AG04450 (cell line): ENCODE data around the gene OVCA2. TPM values are rescaled to one million over a fixed set of nuclear protein-coding genes. Genes with fewer than 3 reads are reported as not detected.

ENCODE experiments used
- CTCF ChIA-PET: fragments of 300-600, 350-600 bp; formaldehyde crosslinking; extraction: SDS; loops from one replicate; lab custom pipeline; 2022; ENCODE audit warnings: antibody characterized with exemption, inconsistent platforms; lab: Charles Lee
- POLR2A ChIA-PET: fragments of 350-600 bp; formaldehyde crosslinking; extraction: SDS; loops from one replicate; lab custom pipeline; 2021; ENCODE audit warnings: antibody characterized with exemption, inconsistent platforms; lab: Yijun Ruan, JAX
- DNase-seq: peaks from one replicate; pipeline ENCODE4 v3.0.0-alpha.2; 2011; ENCODE audit warnings: low read depth, low spot score
- H3K27ac ChIP-seq: one replicate; pipeline ENCODE4 v1.5.1; 2012; ENCODE audit warnings: low read depth, low read length, control low read depth
- H3K27me3 ChIP-seq: one replicate; pipeline ENCODE4 v1.6.0; 2012; ENCODE audit warnings: low read length; ENCODE audit not compliant: control insufficient read depth, insufficient read depth
- H3K4me3 ChIP-seq: 2 replicates; pipeline ENCODE4 v1.5.1; 2011; ENCODE audit warnings: mild to moderate bottlenecking, low read depth, low read length, control low read depth
- H3K9me3 ChIP-seq: 2 replicates; pipeline ENCODE4 v1.5.1; 2012; ENCODE audit warnings: low read length; ENCODE audit not compliant: control insufficient read depth, insufficient read depth
- polyA plus RNA-seq: library from polyadenylated mRNA; depleted of rRNA; stranded (reverse); fragments of >200 nt; gene quantifications from 2 replicates; pipeline ENCODE4 v1.2.3, GENCODE V29; 2011
- TF ChIP-seq, protein P1 (sequence below): IDR thresholded peaks from 2 replicates; pipeline ENCODE4 v1.5.1; 2011; ENCODE audit warnings: low read depth, low read length, control low read depth, inconsistent platforms

OVCA2 gene
- polyA plus RNA-seq, 1 experiment, result 38.0 TPM

- Histone ChIP-seq H3K27me3 (peaks cover 9% of the 10 kb centered on the region), H3K27ac (no peak overlapping the region), H3K9me3 (peaks cover 4% of the 10 kb centered on the region; the same call in 1 of the 2 replicates), H3K4me3 (peak overlapping the region; percentile 96)
- TF ChIP-seq, protein P1, sequence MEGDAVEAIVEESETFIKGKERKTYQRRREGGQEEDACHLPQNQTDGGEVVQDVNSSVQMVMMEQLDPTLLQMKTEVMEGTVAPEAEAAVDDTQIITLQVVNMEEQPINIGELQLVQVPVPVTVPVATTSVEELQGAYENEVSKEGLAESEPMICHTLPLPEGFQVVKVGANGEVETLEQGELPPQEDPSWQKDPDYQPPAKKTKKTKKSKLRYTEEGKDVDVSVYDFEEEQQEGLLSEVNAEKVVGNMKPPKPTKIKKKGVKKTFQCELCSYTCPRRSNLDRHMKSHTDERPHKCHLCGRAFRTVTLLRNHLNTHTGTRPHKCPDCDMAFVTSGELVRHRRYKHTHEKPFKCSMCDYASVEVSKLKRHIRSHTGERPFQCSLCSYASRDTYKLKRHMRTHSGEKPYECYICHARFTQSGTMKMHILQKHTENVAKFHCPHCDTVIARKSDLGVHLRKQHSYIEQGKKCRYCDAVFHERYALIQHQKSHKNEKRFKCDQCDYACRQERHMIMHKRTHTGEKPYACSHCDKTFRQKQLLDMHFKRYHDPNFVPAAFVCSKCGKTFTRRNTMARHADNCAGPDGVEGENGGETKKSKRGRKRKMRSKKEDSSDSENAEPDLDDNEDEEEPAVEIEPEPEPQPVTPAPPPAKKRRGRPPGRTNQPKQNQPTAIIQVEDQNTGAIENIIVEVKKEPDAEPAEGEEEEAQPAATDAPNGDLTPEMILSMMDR, result peak; percentile 69
- peak; percentile 81 for DNase-seq
- ChIA-PET CTCF (interaction anchor here (0.7 to 2.4 kb wide), 4 partner anchors 18 to 214 kb away, joined by 3 to 11 read pairs (median 3); no protein-coding TSS in a partner anchor), POLR2A (no interaction called here)
These were observed 11.1 kb upstream of the OVCA2 start for GRCh38 chr17:2030779-2031163.

DNA sequence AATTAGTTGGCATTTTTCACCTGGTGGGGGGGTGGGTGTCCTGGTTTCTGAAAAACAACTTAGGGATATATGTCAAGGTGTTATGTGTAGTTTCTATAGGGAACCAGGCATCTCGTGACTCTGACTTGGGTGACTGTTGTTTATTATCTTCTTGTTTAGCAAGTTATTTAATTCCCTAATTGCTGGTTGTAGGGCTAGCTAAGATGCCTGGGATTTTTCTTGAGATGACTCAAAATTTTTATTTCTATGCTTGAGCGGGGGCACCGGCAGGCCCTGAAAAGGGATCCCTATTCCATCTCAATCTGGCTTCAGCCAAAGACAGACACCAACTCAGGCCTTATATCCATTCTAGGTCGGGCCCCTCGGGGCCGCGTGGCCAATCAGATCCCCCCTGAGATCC is 8.7 kb upstream of the OVCA2 start:
- TF ChIP-seq, protein P1, result no peak
- Histone ChIP-seq H3K27me3 (peaks cover under 1% of the 10 kb centered on the region), H3K27ac (peak overlapping the region; percentile 21), H3K9me3 (peaks cover 4% of the 10 kb centered on the region; the same call in 1 of the 2 replicates), H3K4me3 (no peak overlapping the region)
- POLR2A ChIA-PET, result no interaction called here
- CTCF ChIA-PET, result no interaction called here
- no peak for DNase-seq

GRCh38 chr17:2034157-2034556 is 7.7 kb upstream of the OVCA2 start:
- Histone ChIP-seq H3K4me3 (no peak overlapping the region), H3K9me3 (peaks cover 4% of the 10 kb centered on the region; the same call in 1 of the 2 replicates), H3K27me3 (no peaks in the 10 kb centered on the region), H3K27ac (no peak overlapping the region)
- ChIA-PET CTCF (no interaction called here), POLR2A (interaction anchor here (0.6 kb wide), 1 partner anchor 155 kb away, joined by 4 read pairs; no protein-coding TSS in a partner anchor)
- TF ChIP-seq, protein P1, result no peak
- DNase-seq, result no peak

- no peak overlapping the region for H3K4me3 ChIP-seq
- H3K27me3 ChIP-seq, result no peaks in the 10 kb centered on the region
- H3K27ac ChIP-seq, result no peak overlapping the region
- POLR2A ChIA-PET, result interaction anchor here (0.6 kb wide), 1 partner anchor 155 kb away, joined by 4 read pairs; no protein-coding TSS in a partner anchor
- TF ChIP-seq, protein P1, result no peak
- CTCF ChIA-PET, result no interaction called here
- H3K9me3 ChIP-seq, result no peaks in the 10 kb centered on the region
- DNase-seq, result no peak
These were observed 6.8 kb upstream of the OVCA2 start for GRCh38 chr17:2034806-2035540.
